SK-N-SH (cell line): ENCODE measurements around the gene PRDM11. TPM values are rescaled to one million over a fixed set of nuclear protein-coding genes. Genes with fewer than 3 reads are reported as not detected.

Source experiments
- CTCF ChIA-PET: fragments of 300-600, 350-600 bp; formaldehyde crosslinking; extraction: SDS; loops from one replicate; lab custom pipeline; 2021; lab: Yijun Ruan, JAX
- POLR2A ChIA-PET: fragments of 350-600 bp; sonication (Branson Sonifier 250); formaldehyde crosslinking; extraction: SDS; loops from one replicate; lab custom pipeline; 2020; ENCODE audit warnings: antibody characterized with exemption, inconsistent platforms; lab: Yijun Ruan, JAX
- DNase-seq: peaks from one replicate; pipeline ENCODE4 v3.0.0; 2012
- H2AFZ ChIP-seq: fragments of 200-600 bp; sonication (generic); 2 replicates; pipeline ENCODE4 v1.8.1; 2016; ENCODE audit warnings: antibody characterized with exemption, mild to moderate bottlenecking, low read depth
- H3F3A ChIP-seq: fragments of 200-600 bp; sonication (generic); replicated peaks from 2 replicates; pipeline ENCODE3; 2016; ENCODE audit warnings: antibody characterized with exemption, mild to moderate bottlenecking; ENCODE audit not compliant: insufficient read depth
- H3K27ac ChIP-seq, 2 experiments: fragments of 200-500 bp in 1 of 2; fragments of 200-600 bp in 1 of 2; sonication (Bioruptor generic) in 1 of 2; sonication (generic), shearing (Covaris generic) in 1 of 2; 2 replicates each; pipeline versions ENCODE4 v1.5.1 to v1.6.1; 2014 to 2016; ENCODE audit warnings: low read depth in 2 of 2, inconsistent platforms in 1 of 2, low read length in 1 of 2, mild to moderate bottlenecking in 1 of 2, mixed read lengths in 1 of 2
- H3K27me3 ChIP-seq: fragments of 200-600 bp; sonication (generic), shearing (Covaris generic); 2 replicates; pipeline ENCODE4 v1.6.1; 2016; ENCODE audit warnings: mixed run types; ENCODE audit not compliant: insufficient read depth
- H3K36me3 ChIP-seq, 2 experiments: fragments of 200-500 bp in 1 of 2; fragments of 200-600 bp in 1 of 2; sonication (Bioruptor generic) in 1 of 2; sonication (generic) in 1 of 2; replicated peaks in 1 of 2; 2 replicates each; pipeline versions ENCODE3 to v1.5.1; 2014 to 2016; ENCODE audit warnings: low read length in 1 of 2, mild to moderate bottlenecking in 1 of 2; ENCODE audit not compliant: insufficient read depth in 2 of 2, control insufficient read depth in 1 of 2
- H3K4me1 ChIP-seq, 2 experiments: fragments of 200-500 bp in 1 of 2; fragments of 200-600 bp in 1 of 2; sonication (Bioruptor generic) in 1 of 2; sonication (generic), shearing (Covaris generic) in 1 of 2; 2 replicates each; pipeline versions ENCODE4 v1.5.1 to v1.6.1; 2014 to 2016; ENCODE audit warnings: low read depth in 1 of 2, low read length in 1 of 2, mixed run types in 1 of 2; ENCODE audit not compliant: insufficient read depth in 2 of 2, control insufficient read depth in 1 of 2
- H3K4me2 ChIP-seq: fragments of 200-600 bp; sonication (generic), shearing (Covaris generic); 2 replicates; pipeline ENCODE4 v1.6.1; 2017; ENCODE audit warnings: mixed run types
- H3K4me3 ChIP-seq, 2 experiments: fragments of 200-500 bp in 1 of 2; fragments of 200-600 bp in 1 of 2; sonication (Bioruptor generic) in 1 of 2; sonication (generic), shearing (Covaris generic) in 1 of 2; 2 replicates each; pipeline versions ENCODE4 v1.5.1 to v1.8.1; 2014 to 2016; ENCODE audit warnings: low read depth in 2 of 2, inconsistent platforms in 1 of 2, low read length in 1 of 2, mild to moderate bottlenecking in 1 of 2, mixed read lengths in 1 of 2, moderate library complexity in 1 of 2
- H3K79me2 ChIP-seq: fragments of 200-600 bp; sonication (generic); 2 replicates; pipeline ENCODE4 v1.8.1; 2017; ENCODE audit warnings: mild to moderate bottlenecking; ENCODE audit not compliant: insufficient read depth
- H3K9ac ChIP-seq: fragments of 200-600 bp; sonication (generic); 2 replicates; pipeline ENCODE4 v1.6.1; 2017; ENCODE audit warnings: mixed run types
- H3K9me2 ChIP-seq: fragments of 200-600 bp; sonication (generic); 2 replicates; pipeline ENCODE4 v1.6.1; 2017; ENCODE audit warnings: mixed run types
- H3K9me3 ChIP-seq: fragments of 200-600 bp; sonication (generic); 2 replicates; pipeline ENCODE4 v1.6.1; 2017; ENCODE audit warnings: mixed run types, mild to moderate bottlenecking, moderate library complexity
- H4K20me1 ChIP-seq: fragments of 200-600 bp; sonication (generic); 2 replicates; pipeline ENCODE4 v1.6.1; 2017; ENCODE audit warnings: mild to moderate bottlenecking, mixed run types; ENCODE audit not compliant: insufficient read depth
- ELF1 ChIP-seq: IDR thresholded peaks from 2 replicates; pipeline ENCODE4 v1.4.0; 2012
- EP300 ChIP-seq, 2 experiments: IDR thresholded peaks; 2 replicates each; pipeline versions ENCODE4 v1.4.0 to v1.6.1; 2012; ENCODE audit warnings: borderline replicate concordance in 1 of 2, low read depth in 1 of 2, low read length in 1 of 2
- FOSL2 ChIP-seq: IDR thresholded peaks from 2 replicates; pipeline ENCODE4 v1.4.0; 2012; ENCODE audit warnings: low read depth, mild to moderate bottlenecking, moderate library complexity, borderline replicate concordance
- FOXJ3 ChIP-seq: sonication (generic); formaldehyde crosslinking; IDR thresholded peaks from 2 replicates; pipeline ENCODE4 v1.5.1; 2020; ENCODE audit warnings: mild to moderate bottlenecking, missing genetic modification reagents
- GABPA ChIP-seq: IDR thresholded peaks from 2 replicates; pipeline ENCODE4 v1.4.0; 2012; ENCODE audit warnings: low read depth, mild to moderate bottlenecking
- GATA2 ChIP-seq: sonication (generic); formaldehyde crosslinking; IDR thresholded peaks from 2 replicates; pipeline ENCODE4 v1.5.0; 2020; ENCODE audit warnings: mild to moderate bottlenecking, missing genetic modification reagents
- MEF2A ChIP-seq: IDR thresholded peaks from 2 replicates; pipeline ENCODE4 v1.4.0; 2012; ENCODE audit warnings: low read depth, borderline replicate concordance
- NRF1 ChIP-seq: IDR thresholded peaks from 2 replicates; pipeline ENCODE4 v1.6.1; 2012; ENCODE audit warnings: low read depth, mild to moderate bottlenecking, low read length
- POLR2AphosphoS5 ChIP-seq: IDR thresholded peaks from 2 replicates; pipeline ENCODE4 v1.6.1; 2012; ENCODE audit warnings: low read depth, low read length
- RCOR1 ChIP-seq: fragments of 150-350 bp; IDR thresholded peaks from 2 replicates; pipeline ENCODE4 v1.6.1; 2017; ENCODE audit warnings: antibody characterized with exemption, low read length
- RXRA ChIP-seq: IDR thresholded peaks from 2 replicates; pipeline ENCODE4 v1.4.0; 2012; ENCODE audit warnings: low read depth, mild to moderate bottlenecking, borderline replicate concordance
- YY1 ChIP-seq: IDR thresholded peaks from 2 replicates; pipeline ENCODE4 v1.4.0; 2012; ENCODE audit warnings: low read depth, mild to moderate bottlenecking
- WGBS: methylation state at CpG from one replicate; pipeline ENCODE4 v1.1.6; 2017; ENCODE audit warnings: low lambda C conversion rate; 5-methylcytosine and 5-hydroxymethylcytosine counted together
- polyA plus RNA-seq, 3 experiments: library from polyadenylated mRNA; depleted of rRNA; stranded (reverse); fragments of >200 nt; gene quantifications; 2 replicates each; pipeline ENCODE4 v1.2.3, GENCODE V29; 2012
- TF ChIP-seq, protein P1 (sequence below): fragments of 200-600 bp; sonication (generic); IDR thresholded peaks from 2 replicates; pipeline ENCODE4 v1.6.1; 2017; ENCODE audit warnings: antibody characterized with exemption, mild to moderate bottlenecking, moderate library complexity
- TF ChIP-seq, protein P2 (sequence below): fragments of 150-350 bp; IDR thresholded peaks from 2 replicates; pipeline ENCODE4 v1.6.1; 2017; ENCODE audit warnings: antibody characterized with exemption, low read length, low read depth, borderline replicate concordance
- TF ChIP-seq, protein P3 (sequence below): IDR thresholded peaks from 2 replicates; pipeline ENCODE4; 2012
- TF ChIP-seq, protein P4 (sequence below): IDR thresholded peaks from 2 replicates; pipeline ENCODE4 v1.4.0; 2012; ENCODE audit warnings: low read depth

Gene PRDM11
- polyA plus RNA-seq, 1 of the 3 experiments (the other 2 are of a cell fraction): 4.5 TPM

DNA sequence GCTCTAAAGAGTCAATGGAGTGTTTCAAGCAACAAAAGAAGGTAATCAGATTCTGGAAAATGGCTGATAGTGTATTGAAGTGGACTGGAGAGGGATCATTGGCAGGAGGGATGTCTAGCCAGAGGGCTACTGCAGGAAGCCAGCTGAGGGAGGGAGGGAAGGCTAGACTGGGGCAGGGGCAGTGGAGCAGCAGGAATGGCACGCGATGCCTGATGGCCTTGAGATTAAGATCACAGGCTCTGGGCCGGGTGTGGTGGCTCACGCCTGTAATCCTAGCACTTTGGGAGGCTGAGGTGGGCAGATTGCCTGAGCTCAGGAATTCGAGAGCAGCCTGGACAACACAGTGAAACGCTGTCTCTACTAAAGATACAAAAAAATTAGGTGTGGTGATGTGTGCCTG lies 47.5 kb upstream of the PRDM11 start:
- Histone ChIP-seq H4K20me1 (no peaks in the 10 kb centered on the region), H3K4me3 (no peak overlapping the region), H3K79me2 (no peaks in the 10 kb centered on the region), H3K27ac (no peak overlapping the region), H3K9me3 (no peaks in the 10 kb centered on the region), H3K9me2 (no peaks in the 10 kb centered on the region), H2AFZ (no peak overlapping the region), H3F3A (no peaks in the 10 kb centered on the region), H3K36me3 (no peaks in the 10 kb centered on the region), H3K9ac (no peak overlapping the region), H3K4me1 (peaks cover 0 to 4% of the 10 kb centered on the region in 2 experiments; a peak in 2 of 4 replicates), H3K4me2 (no peak overlapping the region), H3K27me3 (peaks cover 19% of the 10 kb centered on the region; the same call in 1 of the 2 replicates)
- TF ChIP-seq YY1 (no peak), GATA2 (CRISPR knock-in tag) (peak; percentile 21; the same call in 1 of the 2 replicates), GABPA (no peak)
- ChIA-PET POLR2A (no interaction called here), CTCF (interaction anchor here (1.4 to 26.5 kb wide), 2 partner anchors 11 to 162 kb away, joined by 3 to 1245 read pairs; no protein-coding TSS in a partner anchor)
- 28% methylated on average over 6 of the region's 6 CpGs for WGBS
- peak; percentile 56 for DNase-seq

DNA sequence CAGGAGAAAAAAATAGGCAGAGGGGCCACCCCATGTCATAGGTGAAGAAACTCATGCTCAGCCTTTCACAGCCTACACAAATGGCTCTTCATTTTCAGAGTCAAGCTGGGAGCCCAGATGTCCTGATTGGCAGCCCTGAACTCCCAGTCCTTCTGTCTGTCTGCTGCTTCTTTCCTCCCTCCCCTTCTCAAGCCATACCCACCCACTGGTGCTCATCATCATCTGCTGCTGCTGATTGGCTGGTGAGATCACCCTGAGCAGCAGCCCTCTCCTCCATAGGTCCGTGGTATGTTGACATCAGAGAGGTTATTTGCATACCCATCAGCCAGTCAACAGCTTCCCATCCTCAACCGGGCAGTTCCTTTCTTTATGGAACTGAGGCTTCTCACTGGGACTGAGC lies 46.1 kb upstream of the PRDM11 start:
- Histone ChIP-seq H4K20me1 (no peaks in the 10 kb centered on the region), H2AFZ (no peak overlapping the region), H3K27ac (no peak overlapping the region), H3K4me2 (no peak overlapping the region), H3K9ac (no peak overlapping the region), H3K9me2 (no peaks in the 10 kb centered on the region), H3K9me3 (no peaks in the 10 kb centered on the region), H3K79me2 (no peaks in the 10 kb centered on the region), H3K4me3 (no peak overlapping the region), H3K4me1 (peaks cover 0 to 4% of the 10 kb centered on the region in 2 experiments; a peak in 2 of 4 replicates), H3K36me3 (no peaks in the 10 kb centered on the region), H3K27me3 (peaks cover 19% of the 10 kb centered on the region; the same call in 1 of the 2 replicates), H3F3A (no peaks in the 10 kb centered on the region)
- no peak for TF ChIP-seq FOXJ3
- no peak for TF ChIP-seq POLR2AphosphoS5
- TF ChIP-seq, protein P1, sequence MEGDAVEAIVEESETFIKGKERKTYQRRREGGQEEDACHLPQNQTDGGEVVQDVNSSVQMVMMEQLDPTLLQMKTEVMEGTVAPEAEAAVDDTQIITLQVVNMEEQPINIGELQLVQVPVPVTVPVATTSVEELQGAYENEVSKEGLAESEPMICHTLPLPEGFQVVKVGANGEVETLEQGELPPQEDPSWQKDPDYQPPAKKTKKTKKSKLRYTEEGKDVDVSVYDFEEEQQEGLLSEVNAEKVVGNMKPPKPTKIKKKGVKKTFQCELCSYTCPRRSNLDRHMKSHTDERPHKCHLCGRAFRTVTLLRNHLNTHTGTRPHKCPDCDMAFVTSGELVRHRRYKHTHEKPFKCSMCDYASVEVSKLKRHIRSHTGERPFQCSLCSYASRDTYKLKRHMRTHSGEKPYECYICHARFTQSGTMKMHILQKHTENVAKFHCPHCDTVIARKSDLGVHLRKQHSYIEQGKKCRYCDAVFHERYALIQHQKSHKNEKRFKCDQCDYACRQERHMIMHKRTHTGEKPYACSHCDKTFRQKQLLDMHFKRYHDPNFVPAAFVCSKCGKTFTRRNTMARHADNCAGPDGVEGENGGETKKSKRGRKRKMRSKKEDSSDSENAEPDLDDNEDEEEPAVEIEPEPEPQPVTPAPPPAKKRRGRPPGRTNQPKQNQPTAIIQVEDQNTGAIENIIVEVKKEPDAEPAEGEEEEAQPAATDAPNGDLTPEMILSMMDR: no peak
- TF ChIP-seq RXRA: no peak
- TF ChIP-seq, protein P2, sequence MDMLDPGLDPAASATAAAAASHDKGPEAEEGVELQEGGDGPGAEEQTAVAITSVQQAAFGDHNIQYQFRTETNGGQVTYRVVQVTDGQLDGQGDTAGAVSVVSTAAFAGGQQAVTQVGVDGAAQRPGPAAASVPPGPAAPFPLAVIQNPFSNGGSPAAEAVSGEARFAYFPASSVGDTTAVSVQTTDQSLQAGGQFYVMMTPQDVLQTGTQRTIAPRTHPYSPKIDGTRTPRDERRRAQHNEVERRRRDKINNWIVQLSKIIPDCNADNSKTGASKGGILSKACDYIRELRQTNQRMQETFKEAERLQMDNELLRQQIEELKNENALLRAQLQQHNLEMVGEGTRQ: no peak
- TF ChIP-seq, protein P3, sequence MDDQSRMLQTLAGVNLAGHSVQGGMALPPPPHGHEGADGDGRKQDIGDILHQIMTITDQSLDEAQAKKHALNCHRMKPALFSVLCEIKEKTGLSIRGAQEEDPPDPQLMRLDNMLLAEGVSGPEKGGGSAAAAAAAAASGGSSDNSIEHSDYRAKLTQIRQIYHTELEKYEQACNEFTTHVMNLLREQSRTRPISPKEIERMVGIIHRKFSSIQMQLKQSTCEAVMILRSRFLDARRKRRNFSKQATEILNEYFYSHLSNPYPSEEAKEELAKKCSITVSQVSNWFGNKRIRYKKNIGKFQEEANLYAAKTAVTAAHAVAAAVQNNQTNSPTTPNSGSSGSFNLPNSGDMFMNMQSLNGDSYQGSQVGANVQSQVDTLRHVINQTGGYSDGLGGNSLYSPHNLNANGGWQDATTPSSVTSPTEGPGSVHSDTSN: no peak
- no peak for TF ChIP-seq GATA2 (CRISPR knock-in tag)
- TF ChIP-seq, protein P4, sequence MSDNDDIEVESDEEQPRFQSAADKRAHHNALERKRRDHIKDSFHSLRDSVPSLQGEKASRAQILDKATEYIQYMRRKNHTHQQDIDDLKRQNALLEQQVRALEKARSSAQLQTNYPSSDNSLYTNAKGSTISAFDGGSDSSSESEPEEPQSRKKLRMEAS: no peak
- no peak for TF ChIP-seq NRF1
- TF ChIP-seq RCOR1: no peak
- no peak for TF ChIP-seq EP300 (IDR thresholded peaks at IDR 0.05; ENCODE audit: borderline replicate concordance in 1 of 2, low read depth in 1 of 2, low read length in 1 of 2)
- no peak for TF ChIP-seq MEF2A
- TF ChIP-seq ELF1: no peak
- TF ChIP-seq FOSL2: no peak
- CTCF ChIA-PET: interaction anchor here (0.8 to 26.5 kb wide), 5 partner anchors 10 to 240 kb away, joined by 3 to 1245 read pairs (median 4); no protein-coding TSS in a partner anchor
- POLR2A ChIA-PET: interaction anchor here (1.5 kb wide), 1 partner anchor 164 kb away, joined by 6 read pairs; no protein-coding TSS in a partner anchor
- peak; percentile 51 for DNase-seq
- WGBS: 0% methylated on average over 1 of the region's 2 CpGs
